ENCODE measurements around the gene NSL1.
A peak's percentile ranks its signal among the peaks of the same experiment; 100 is the strongest.

The NSL1 gene

GRCh38 chr1:212701910-212702309 is 89.7 kb downstream of the NSL1 start:
- no peak for DNase-seq

- DNase-seq: peak; percentile 32
These were observed 90.4 kb downstream of the NSL1 start for GRCh38 chr1:212700892-212701819.

- peak; percentile 62 for DNase-seq
These were observed 91.2 kb downstream of the NSL1 start for GRCh38 chr1:212700223-212700891.

GRCh38 chr1:212699625-212700222 is 91.9 kb downstream of the NSL1 start, which contains the start of gene BATF3:
TSS of gene BATF3 (minus strand) at chr1:212699840. CDS start at chr1:212699762, 78 bp downstream.
- peak; percentile 52 for DNase-seq

GRCh38 chr1:212699104-212699624 is 92.4 kb downstream of the NSL1 start:
- peak; percentile 63 for DNase-seq

GRCh38 chr1:212698467-212699103 is 93.0 kb downstream of the NSL1 start:
- DNase-seq: no peak

- no peak for DNase-seq
These were observed 94.8 kb downstream of the NSL1 start for GRCh38 chr1:212696721-212697331.

GRCh38 chr1:212692774-212693644 is 98.6 kb downstream of the NSL1 start:
- no peak for DNase-seq

- DNase-seq: no peak
These were observed 100.0 kb downstream of the NSL1 start for GRCh38 chr1:212691561-212692071.

- DNase-seq: no peak
These were observed 100.7 kb downstream of the NSL1 start for GRCh38 chr1:212690816-212691403.

- DNase-seq: no peak
These were observed 101.6 kb downstream of the NSL1 start for GRCh38 chr1:212689758-212690529.

GRCh38 chr1:212689196-212689725 is 102.3 kb downstream of the NSL1 start:
- DNase-seq: no peak

- DNase-seq: no peak
These were observed 103.1 kb downstream of the NSL1 start for GRCh38 chr1:212688341-212689047.

- DNase-seq: no peak
These were observed 103.8 kb downstream of the NSL1 start for GRCh38 chr1:212687811-212688210.

GRCh38 chr1:212686591-212686990 is 105.0 kb downstream of the NSL1 start:
- no peak for DNase-seq

GRCh38 chr1:212686069-212686468 is 105.5 kb downstream of the NSL1 start:
- no peak for DNase-seq

- no peak for DNase-seq
These were observed 106.1 kb downstream of the NSL1 start for GRCh38 chr1:212685429-212685828.

GRCh38 chr1:212684521-212685090 is 107.0 kb downstream of the NSL1 start:
- DNase-seq: no peak

- DNase-seq: no peak
These were observed 107.5 kb downstream of the NSL1 start for GRCh38 chr1:212684076-212684475.

Measured in activated T-cell treated with anti-CD3 and anti-CD28 coated beads, Interleukin-2, amount 50 U/mL, for 1 hour (primary cell).